GM12801 (cell line): Measurements from ENCODE around the gene OGFR.

Experiments
- CTCF ChIP-seq: IDR thresholded peaks from one replicate; pipeline ENCODE4 v1.5.1; 2011; ENCODE audit warnings: control low read depth; ENCODE audit not compliant: insufficient read length; ENCODE audit errors: extremely low read depth

The OGFR gene

GRCh38 chr20:62816031-62816883 is 11.6 kb downstream of the OGFR start:
- no peak for TF ChIP-seq CTCF

- no peak for TF ChIP-seq CTCF
Observed at GRCh38 chr20:62816884-62817873, 12.5 kb downstream of the OGFR start, which contains the start of gene COL9A3. Gene COL9A3 (plus strand): TSS chr20:62817050. CDS start chr20:62817065, 15 bp downstream.

- TF ChIP-seq CTCF: no peak
Observed at GRCh38 chr20:62817975-62818591, 13.4 kb downstream of the OGFR start.

GRCh38 chr20:62818592-62819493 is 14.2 kb downstream of the OGFR start:
- TF ChIP-seq CTCF: no peak

GRCh38 chr20:62819494-62820174 is 15.0 kb downstream of the OGFR start:
- TF ChIP-seq CTCF: no peak

- no peak for TF ChIP-seq CTCF
Observed at GRCh38 chr20:62820208-62820961, 15.8 kb downstream of the OGFR start.
